Hepatocyte (in vitro differentiated cells): ENCODE results near the gene CEP192. TPM values are rescaled to one million over a fixed set of nuclear protein-coding genes. Genes with fewer than 3 reads are reported as not detected.

Experiments used
- DNase-seq: peaks from one replicate; pipeline ENCODE4 v3.0.0-alpha.2; 2016; ENCODE audit warnings: low spot score
- H2AFZ ChIP-seq: fragments of 200-600 bp; sonication (generic); 2 replicates; pipeline ENCODE4 v1.6.0; 2016; ENCODE audit warnings: antibody characterized with exemption, mild to moderate bottlenecking
- H3K27ac ChIP-seq: fragments of 200-600 bp; sonication (generic); 2 replicates; pipeline ENCODE4 v1.5.1; 2016; ENCODE audit warnings: mild to moderate bottlenecking
- H3K27me3 ChIP-seq: fragments of 200-600 bp; sonication (generic); 2 replicates; pipeline ENCODE4 v1.6.1; 2016
- H3K36me3 ChIP-seq: fragments of 200-600 bp; sonication (generic); replicated peaks from 2 replicates; pipeline ENCODE4 v1.5.1; 2016; ENCODE audit warnings: low read depth; ENCODE audit not compliant: insufficient read depth
- H3K4me1 ChIP-seq: fragments of 200-600 bp; sonication (generic); 2 replicates; pipeline ENCODE4 v1.5.1; 2016; ENCODE audit warnings: mild to moderate bottlenecking, moderate library complexity; ENCODE audit not compliant: insufficient read depth
- H3K4me2 ChIP-seq: fragments of 200-600 bp; sonication (generic); 2 replicates; pipeline ENCODE4 v1.6.0; 2016
- H3K4me3 ChIP-seq: fragments of 200-600 bp; sonication (generic); 2 replicates; pipeline ENCODE4 v1.5.1; 2016; ENCODE audit warnings: mild to moderate bottlenecking
- H3K79me2 ChIP-seq: fragments of 200-600 bp; sonication (generic); 2 replicates; pipeline ENCODE4 v1.6.0; 2017; ENCODE audit warnings: mild to moderate bottlenecking
- H3K9me2 ChIP-seq: fragments of 200-600 bp; sonication (generic); replicated peaks from 2 replicates; pipeline ENCODE4 v1.6.0; 2017; ENCODE audit warnings: mild to moderate bottlenecking; ENCODE audit not compliant: insufficient read depth
- H3K9me3 ChIP-seq: fragments of 200-600 bp; sonication (generic); 2 replicates; pipeline ENCODE4 v1.5.1; 2016; ENCODE audit warnings: low read depth, mild to moderate bottlenecking
- H4K20me1 ChIP-seq: fragments of 200-600 bp; sonication (generic); 2 replicates; pipeline ENCODE4 v1.6.0; 2016; ENCODE audit warnings: mild to moderate bottlenecking; ENCODE audit not compliant: insufficient read depth, poor library complexity, severe bottlenecking
- CTCF ChIP-seq: fragments of 200-600 bp; sonication (generic); IDR thresholded peaks from 2 replicates; pipeline ENCODE4 v1.5.1; 2016; ENCODE audit warnings: antibody characterized with exemption, mild to moderate bottlenecking; ENCODE audit not compliant: poor library complexity
- EZH2 ChIP-seq: fragments of 200-600 bp; sonication (generic); IDR thresholded peaks from 2 replicates; pipeline ENCODE4 v1.6.1; 2016; ENCODE audit warnings: antibody characterized with exemption, mild to moderate bottlenecking, borderline replicate concordance
- EZH2phosphoT487 ChIP-seq: fragments of 200-600 bp; sonication (generic); IDR thresholded peaks from one replicate; pipeline ENCODE4 v1.6.1; 2018; ENCODE audit warnings: antibody characterized with exemption, mild to moderate bottlenecking, low read depth, moderate library complexity; ENCODE audit not compliant: unreplicated experiment, severe bottlenecking
- WGBS: methylation state at CpG from one replicate; pipeline ENCODE4 v1.1.6; 2016; ENCODE audit warnings: low lambda C conversion rate; ENCODE audit errors: missing lambda C conversion rate; 5-methylcytosine and 5-hydroxymethylcytosine counted together
- polyA plus RNA-seq: library from polyadenylated mRNA; unstranded; fragments of >200 nt; fragmentation: Nextera tagmentation; extraction: Ambion mirVana; gene quantifications from 2 replicates; pipeline ENCODE4 v1.2.1, GENCODE V29; 2016
- total RNA-seq: library from RNA; depleted of rRNA; stranded (reverse); fragments of >200 nt; gene quantifications from 2 replicates; pipeline ENCODE4 v1.2.3, GENCODE V29; 2014

Gene CEP192
- total and polyA plus RNA-seq, 2 experiments from 2014 or later = 7.9 to 17.4 TPM

- no peak overlapping the region for H3K4me2 ChIP-seq
- no peaks in the 10 kb centered on the region for H3K36me3 ChIP-seq
- H3K79me2 ChIP-seq = no peaks in the 10 kb centered on the region
- no peak overlapping the region for H2AFZ ChIP-seq
- no peaks in the 10 kb centered on the region for H3K4me1 ChIP-seq
- H3K27ac ChIP-seq = no peak overlapping the region
- TF ChIP-seq CTCF (no peak), EZH2phosphoT487 (no peak), EZH2 (no peak)
- 94% methylated on average over 13 of the region's 13 CpGs for WGBS
- no peaks in the 10 kb centered on the region for H3K9me3 ChIP-seq
- no peaks in the 10 kb centered on the region for H4K20me1 ChIP-seq
- H3K4me3 ChIP-seq = no peak overlapping the region
- no peak for DNase-seq
- H3K9me2 ChIP-seq = no peaks in the 10 kb centered on the region
- no peaks in the 10 kb centered on the region for H3K27me3 ChIP-seq
Observed at GRCh38 chr18:13164406-13164805, 173.2 kb downstream of the CEP192 start.

- TF ChIP-seq EZH2phosphoT487 (no peak), EZH2 (no peak), CTCF (no peak)
- H3K27ac ChIP-seq = no peak overlapping the region
- no peaks in the 10 kb centered on the region for H3K9me2 ChIP-seq
- H3K4me3 ChIP-seq = no peak overlapping the region
- H3K4me1 ChIP-seq = no peaks in the 10 kb centered on the region
- no peak overlapping the region for H2AFZ ChIP-seq
- H3K79me2 ChIP-seq = no peaks in the 10 kb centered on the region
- no peaks in the 10 kb centered on the region for H3K9me3 ChIP-seq
- DNase-seq = no peak
- H4K20me1 ChIP-seq = no peaks in the 10 kb centered on the region
- no peaks in the 10 kb centered on the region for H3K27me3 ChIP-seq
- H3K36me3 ChIP-seq = no peaks in the 10 kb centered on the region
- 80% methylated on average over 16 of the region's 16 CpGs for WGBS
- H3K4me2 ChIP-seq = no peak overlapping the region
Observed at GRCh38 chr18:13165636-13166423, 174.7 kb downstream of the CEP192 start.

GRCh38 chr18:13173578-13174145 is 182.5 kb downstream of the CEP192 start:
- no peaks in the 10 kb centered on the region for H3K4me1 ChIP-seq
- no peaks in the 10 kb centered on the region for H3K27me3 ChIP-seq
- H3K4me3 ChIP-seq = no peak overlapping the region
- no peaks in the 10 kb centered on the region for H4K20me1 ChIP-seq
- no peak overlapping the region for H3K27ac ChIP-seq
- DNase-seq = no peak
- no peaks in the 10 kb centered on the region for H3K36me3 ChIP-seq
- H3K79me2 ChIP-seq = no peaks in the 10 kb centered on the region
- no peak overlapping the region for H3K4me2 ChIP-seq
- TF ChIP-seq EZH2phosphoT487 (no peak), EZH2 (no peak), CTCF (no peak)
- 93% methylated on average over 14 of the region's 14 CpGs for WGBS
- no peak overlapping the region for H2AFZ ChIP-seq
- H3K9me3 ChIP-seq = no peaks in the 10 kb centered on the region
- H3K9me2 ChIP-seq = no peaks in the 10 kb centered on the region

Other genes starting within 250 kb of the CEP192 start
- gene PTPN2, start 107.1 kb upstream of the CEP192 start, total RNA-seq = 36.7 and 40.3 TPM in 2 replicates
- gene PTPN2, start 107.1 kb upstream of the CEP192 start, polyA plus RNA-seq = 30.5 and 32.0 TPM in 2 replicates
- 25.8 and 27.7 TPM in 2 replicates for gene SEH1L, start 43.4 kb upstream of the CEP192 start, total RNA-seq
- 19.1 and 24.0 TPM in 2 replicates for gene SEH1L, start 43.4 kb upstream of the CEP192 start, polyA plus RNA-seq
- gene LDLRAD4, start 227.4 kb downstream of the CEP192 start, total RNA-seq = 13.3 and 15.1 TPM in 2 replicates
- 17.5 and 29.0 TPM in 2 replicates for gene LDLRAD4, start 227.4 kb downstream of the CEP192 start, polyA plus RNA-seq